ENCODE measurements around the gene PPP1R37. TPM values are rescaled to one million over a fixed set of nuclear protein-coding genes. Genes with fewer than 3 reads are reported as not detected.

PPP1R37 gene
- total and polyA plus RNA-seq, 2 of the 13 experiments (the other 11 are each of a cell fraction or from before 2014, with no cell fraction given) = 9.0 to 14.3 TPM

DNA sequence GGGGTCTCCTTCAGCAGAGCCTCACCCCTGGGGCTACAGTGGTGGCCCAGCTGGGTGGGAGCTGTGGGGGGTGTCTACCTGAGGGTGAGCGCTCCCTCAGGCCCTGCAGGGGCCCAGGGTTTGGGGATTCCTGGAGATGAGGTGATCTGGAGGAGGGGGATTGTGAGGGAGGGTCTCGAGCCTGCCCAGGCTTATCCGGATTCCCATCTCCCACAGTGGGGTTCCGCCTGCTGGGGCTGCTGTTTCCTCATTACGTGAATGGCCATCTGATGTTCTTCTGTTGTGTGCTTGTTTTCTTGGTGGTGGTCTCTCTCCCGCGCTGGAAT lies 4.4 kb downstream of the PPP1R37 start (continued):
- TF ChIP-seq, protein P1, sequence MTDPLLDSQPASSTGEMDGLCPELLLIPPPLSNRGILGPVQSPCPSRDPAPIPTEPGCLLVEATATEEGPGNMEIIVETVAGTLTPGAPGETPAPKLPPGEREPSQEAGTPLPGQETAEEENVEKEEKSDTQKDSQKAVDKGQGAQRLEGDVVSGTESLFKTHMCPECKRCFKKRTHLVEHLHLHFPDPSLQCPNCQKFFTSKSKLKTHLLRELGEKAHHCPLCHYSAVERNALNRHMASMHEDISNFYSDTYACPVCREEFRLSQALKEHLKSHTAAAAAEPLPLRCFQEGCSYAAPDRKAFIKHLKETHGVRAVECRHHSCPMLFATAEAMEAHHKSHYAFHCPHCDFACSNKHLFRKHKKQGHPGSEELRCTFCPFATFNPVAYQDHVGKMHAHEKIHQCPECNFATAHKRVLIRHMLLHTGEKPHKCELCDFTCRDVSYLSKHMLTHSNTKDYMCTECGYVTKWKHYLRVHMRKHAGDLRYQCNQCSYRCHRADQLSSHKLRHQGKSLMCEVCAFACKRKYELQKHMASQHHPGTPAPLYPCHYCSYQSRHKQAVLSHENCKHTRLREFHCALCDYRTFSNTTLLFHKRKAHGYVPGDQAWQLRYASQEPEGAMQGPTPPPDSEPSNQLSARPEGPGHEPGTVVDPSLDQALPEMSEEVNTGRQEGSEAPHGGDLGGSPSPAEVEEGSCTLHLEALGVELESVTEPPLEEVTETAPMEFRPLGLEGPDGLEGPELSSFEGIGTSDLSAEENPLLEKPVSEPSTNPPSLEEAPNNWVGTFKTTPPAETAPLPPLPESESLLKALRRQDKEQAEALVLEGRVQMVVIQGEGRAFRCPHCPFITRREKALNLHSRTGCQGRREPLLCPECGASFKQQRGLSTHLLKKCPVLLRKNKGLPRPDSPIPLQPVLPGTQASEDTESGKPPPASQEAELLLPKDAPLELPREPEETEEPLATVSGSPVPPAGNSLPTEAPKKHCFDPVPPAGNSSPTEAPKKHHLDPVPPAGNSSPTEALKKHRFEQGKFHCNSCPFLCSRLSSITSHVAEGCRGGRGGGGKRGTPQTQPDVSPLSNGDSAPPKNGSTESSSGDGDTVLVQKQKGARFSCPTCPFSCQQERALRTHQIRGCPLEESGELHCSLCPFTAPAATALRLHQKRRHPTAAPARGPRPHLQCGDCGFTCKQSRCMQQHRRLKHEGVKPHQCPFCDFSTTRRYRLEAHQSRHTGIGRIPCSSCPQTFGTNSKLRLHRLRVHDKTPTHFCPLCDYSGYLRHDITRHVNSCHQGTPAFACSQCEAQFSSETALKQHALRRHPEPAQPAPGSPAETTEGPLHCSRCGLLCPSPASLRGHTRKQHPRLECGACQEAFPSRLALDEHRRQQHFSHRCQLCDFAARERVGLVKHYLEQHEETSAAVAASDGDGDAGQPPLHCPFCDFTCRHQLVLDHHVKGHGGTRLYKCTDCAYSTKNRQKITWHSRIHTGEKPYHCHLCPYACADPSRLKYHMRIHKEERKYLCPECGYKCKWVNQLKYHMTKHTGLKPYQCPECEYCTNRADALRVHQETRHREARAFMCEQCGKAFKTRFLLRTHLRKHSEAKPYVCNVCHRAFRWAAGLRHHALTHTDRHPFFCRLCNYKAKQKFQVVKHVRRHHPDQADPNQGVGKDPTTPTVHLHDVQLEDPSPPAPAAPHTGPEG (CRISPR knock-in tag; IDR thresholded peaks at IDR 0.05) = no peak
- TF ChIP-seq ZZZ3 (CRISPR knock-in tag; IDR thresholded peaks at IDR 0.05; ENCODE audit: borderline replicate concordance) = no peak
- no peak for TF ChIP-seq JUNB (CRISPR knock-in tag; IDR thresholded peaks at IDR 0.05; ENCODE audit: borderline replicate concordance)
- TF ChIP-seq, protein P2, sequence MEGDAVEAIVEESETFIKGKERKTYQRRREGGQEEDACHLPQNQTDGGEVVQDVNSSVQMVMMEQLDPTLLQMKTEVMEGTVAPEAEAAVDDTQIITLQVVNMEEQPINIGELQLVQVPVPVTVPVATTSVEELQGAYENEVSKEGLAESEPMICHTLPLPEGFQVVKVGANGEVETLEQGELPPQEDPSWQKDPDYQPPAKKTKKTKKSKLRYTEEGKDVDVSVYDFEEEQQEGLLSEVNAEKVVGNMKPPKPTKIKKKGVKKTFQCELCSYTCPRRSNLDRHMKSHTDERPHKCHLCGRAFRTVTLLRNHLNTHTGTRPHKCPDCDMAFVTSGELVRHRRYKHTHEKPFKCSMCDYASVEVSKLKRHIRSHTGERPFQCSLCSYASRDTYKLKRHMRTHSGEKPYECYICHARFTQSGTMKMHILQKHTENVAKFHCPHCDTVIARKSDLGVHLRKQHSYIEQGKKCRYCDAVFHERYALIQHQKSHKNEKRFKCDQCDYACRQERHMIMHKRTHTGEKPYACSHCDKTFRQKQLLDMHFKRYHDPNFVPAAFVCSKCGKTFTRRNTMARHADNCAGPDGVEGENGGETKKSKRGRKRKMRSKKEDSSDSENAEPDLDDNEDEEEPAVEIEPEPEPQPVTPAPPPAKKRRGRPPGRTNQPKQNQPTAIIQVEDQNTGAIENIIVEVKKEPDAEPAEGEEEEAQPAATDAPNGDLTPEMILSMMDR (CRISPR knock-in tag; IDR thresholded peaks at IDR 0.05) = peak; percentile 27
- no peak for TF ChIP-seq HOXA5 (CRISPR knock-in tag; IDR thresholded peaks at IDR 0.05)
- TF ChIP-seq EEA1 (CRISPR knock-in tag; IDR thresholded peaks at IDR 0.05; ENCODE audit: borderline replicate concordance) = no peak
- peak; percentile 63; the same call in 1 of the 2 replicates for TF ChIP-seq HNF4G (IDR thresholded peaks at IDR 0.05; ENCODE audit: borderline replicate concordance, low read depth, low read length)
- TF ChIP-seq HNF4G (CRISPR knock-in tag; IDR thresholded peaks at IDR 0.05; ENCODE audit: borderline replicate concordance, low read depth) = no peak
- no peak for TF ChIP-seq CENPT (CRISPR knock-in tag; IDR thresholded peaks at IDR 0.05; ENCODE audit: low read depth)
- TF ChIP-seq ZNF782 (CRISPR knock-in tag; IDR thresholded peaks at IDR 0.05; ENCODE audit: borderline replicate concordance) = no peak
- TF ChIP-seq ZNF510 (CRISPR knock-in tag; IDR thresholded peaks at IDR 0.05; ENCODE audit: low read depth) = no peak
- no peak for TF ChIP-seq ZBTB3 (CRISPR knock-in tag; IDR thresholded peaks at IDR 0.05; ENCODE audit: borderline replicate concordance, low read depth)
- no peak for TF ChIP-seq ZNF790 (CRISPR knock-in tag; IDR thresholded peaks at IDR 0.05; ENCODE audit: borderline replicate concordance)
- no peak for TF ChIP-seq TCF7 (IDR thresholded peaks at IDR 0.05; ENCODE audit: low read depth)
- TF ChIP-seq, protein P3, sequence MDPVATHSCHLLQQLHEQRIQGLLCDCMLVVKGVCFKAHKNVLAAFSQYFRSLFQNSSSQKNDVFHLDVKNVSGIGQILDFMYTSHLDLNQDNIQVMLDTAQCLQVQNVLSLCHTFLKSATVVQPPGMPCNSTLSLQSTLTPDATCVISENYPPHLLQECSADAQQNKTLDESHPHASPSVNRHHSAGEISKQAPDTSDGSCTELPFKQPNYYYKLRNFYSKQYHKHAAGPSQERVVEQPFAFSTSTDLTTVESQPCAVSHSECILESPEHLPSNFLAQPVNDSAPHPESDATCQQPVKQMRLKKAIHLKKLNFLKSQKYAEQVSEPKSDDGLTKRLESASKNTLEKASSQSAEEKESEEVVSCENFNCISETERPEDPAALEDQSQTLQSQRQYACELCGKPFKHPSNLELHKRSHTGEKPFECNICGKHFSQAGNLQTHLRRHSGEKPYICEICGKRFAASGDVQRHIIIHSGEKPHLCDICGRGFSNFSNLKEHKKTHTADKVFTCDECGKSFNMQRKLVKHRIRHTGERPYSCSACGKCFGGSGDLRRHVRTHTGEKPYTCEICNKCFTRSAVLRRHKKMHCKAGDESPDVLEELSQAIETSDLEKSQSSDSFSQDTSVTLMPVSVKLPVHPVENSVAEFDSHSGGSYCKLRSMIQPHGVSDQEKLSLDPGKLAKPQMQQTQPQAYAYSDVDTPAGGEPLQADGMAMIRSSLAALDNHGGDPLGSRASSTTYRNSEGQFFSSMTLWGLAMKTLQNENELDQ (CRISPR knock-in tag; IDR thresholded peaks at IDR 0.05; ENCODE audit: borderline replicate concordance) = no peak
- TF ChIP-seq FOXM1 (CRISPR knock-in tag; IDR thresholded peaks at IDR 0.05) = no peak
- TF ChIP-seq, protein P4, sequence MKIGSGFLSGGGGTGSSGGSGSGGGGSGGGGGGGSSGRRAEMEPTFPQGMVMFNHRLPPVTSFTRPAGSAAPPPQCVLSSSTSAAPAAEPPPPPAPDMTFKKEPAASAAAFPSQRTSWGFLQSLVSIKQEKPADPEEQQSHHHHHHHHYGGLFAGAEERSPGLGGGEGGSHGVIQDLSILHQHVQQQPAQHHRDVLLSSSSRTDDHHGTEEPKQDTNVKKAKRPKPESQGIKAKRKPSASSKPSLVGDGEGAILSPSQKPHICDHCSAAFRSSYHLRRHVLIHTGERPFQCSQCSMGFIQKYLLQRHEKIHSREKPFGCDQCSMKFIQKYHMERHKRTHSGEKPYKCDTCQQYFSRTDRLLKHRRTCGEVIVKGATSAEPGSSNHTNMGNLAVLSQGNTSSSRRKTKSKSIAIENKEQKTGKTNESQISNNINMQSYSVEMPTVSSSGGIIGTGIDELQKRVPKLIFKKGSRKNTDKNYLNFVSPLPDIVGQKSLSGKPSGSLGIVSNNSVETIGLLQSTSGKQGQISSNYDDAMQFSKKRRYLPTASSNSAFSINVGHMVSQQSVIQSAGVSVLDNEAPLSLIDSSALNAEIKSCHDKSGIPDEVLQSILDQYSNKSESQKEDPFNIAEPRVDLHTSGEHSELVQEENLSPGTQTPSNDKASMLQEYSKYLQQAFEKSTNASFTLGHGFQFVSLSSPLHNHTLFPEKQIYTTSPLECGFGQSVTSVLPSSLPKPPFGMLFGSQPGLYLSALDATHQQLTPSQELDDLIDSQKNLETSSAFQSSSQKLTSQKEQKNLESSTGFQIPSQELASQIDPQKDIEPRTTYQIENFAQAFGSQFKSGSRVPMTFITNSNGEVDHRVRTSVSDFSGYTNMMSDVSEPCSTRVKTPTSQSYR (CRISPR knock-in tag; IDR thresholded peaks at IDR 0.05; ENCODE audit: borderline replicate concordance) = no peak
- peak; percentile 98 for TF ChIP-seq ZBTB7A (CRISPR knock-in tag; IDR thresholded peaks at IDR 0.05)

Data from HepG2 (cell line).